H9 (cell line): ENCODE data around the gene DCHS1. TPM values are rescaled to one million over a fixed set of nuclear protein-coding genes. Genes with fewer than 3 reads are reported as not detected.

Source experiments
- DNase-seq: peaks from one replicate; pipeline ENCODE4 v3.0.0-alpha.2; 2017
- H2AFZ ChIP-seq: one replicate; pipeline ENCODE4 v1.6.1; 2013; ENCODE audit warnings: mild to moderate bottlenecking, low read length, control low read depth, moderate library complexity
- H2AK5ac ChIP-seq: 2 replicates; pipeline ENCODE4 v1.6.1; 2013; ENCODE audit warnings: low read length, control low read depth, mixed read lengths; ENCODE audit not compliant: insufficient read length
- H2BK120ac ChIP-seq: one replicate; pipeline ENCODE4 v1.6.1; 2013; ENCODE audit warnings: low read depth, mild to moderate bottlenecking, low read length, control low read depth, inconsistent platforms; ENCODE audit not compliant: poor library complexity, severe bottlenecking
- H2BK12ac ChIP-seq: 2 replicates; pipeline ENCODE4 v1.6.1; 2013; ENCODE audit warnings: low read length, control low read depth, mixed read lengths, low read depth; ENCODE audit not compliant: insufficient read length
- H2BK15ac ChIP-seq: 2 replicates; pipeline ENCODE4 v1.6.1; 2013; ENCODE audit warnings: low read depth, low read length, control low read depth
- H2BK20ac ChIP-seq: one replicate; pipeline ENCODE4 v1.6.1; 2013; ENCODE audit warnings: low read depth, mild to moderate bottlenecking, low read length, control low read depth, inconsistent platforms; ENCODE audit not compliant: poor library complexity, severe bottlenecking
- H2BK5ac ChIP-seq: 2 replicates; pipeline ENCODE4 v1.6.1; 2013; ENCODE audit warnings: low read length, control low read depth, mixed read lengths; ENCODE audit not compliant: insufficient read length
- H3K14ac ChIP-seq: 2 replicates; pipeline ENCODE4 v1.6.1; 2013; ENCODE audit warnings: low read length, control low read depth; ENCODE audit not compliant: insufficient read depth
- H3K18ac ChIP-seq: 2 replicates; pipeline ENCODE4 v1.6.1; 2013; ENCODE audit warnings: low read depth, mild to moderate bottlenecking, mixed read lengths, low read length, control low read depth; ENCODE audit not compliant: insufficient read length
- H3K23ac ChIP-seq: 2 replicates; pipeline ENCODE4 v1.6.1; 2013; ENCODE audit warnings: low read length, control low read depth, mixed read lengths, low read depth; ENCODE audit not compliant: insufficient read length
- H3K23me2 ChIP-seq: 2 replicates; pipeline ENCODE4 v1.6.1; 2013; ENCODE audit warnings: low read depth, mild to moderate bottlenecking, mixed read lengths, low read length, control low read depth; ENCODE audit not compliant: insufficient read length, poor library complexity, severe bottlenecking
- H3K27ac ChIP-seq: 2 replicates; pipeline ENCODE4 v1.5.1; 2013; ENCODE audit warnings: low read length, control low read depth, mixed read lengths, low read depth; ENCODE audit not compliant: insufficient read length
- H3K27me3 ChIP-seq: 2 replicates; pipeline ENCODE4 v1.6.1; 2013; ENCODE audit warnings: low read length, control low read depth, inconsistent platforms; ENCODE audit not compliant: insufficient read depth
- H3K4ac ChIP-seq: 2 replicates; pipeline ENCODE4 v1.6.1; 2013; ENCODE audit warnings: low read depth, mild to moderate bottlenecking, control low read depth, inconsistent platforms, low read length, moderate library complexity
- H3K4me1 ChIP-seq: 2 replicates; pipeline ENCODE4 v1.6.1; 2013; ENCODE audit warnings: low read length, control low read depth, inconsistent platforms; ENCODE audit not compliant: insufficient read depth
- H3K4me2 ChIP-seq: 2 replicates; pipeline ENCODE4 v1.6.1; 2013; ENCODE audit warnings: low read length, control low read depth, mixed read lengths; ENCODE audit not compliant: insufficient read length, insufficient read depth
- H3K56ac ChIP-seq: 2 replicates; pipeline ENCODE4 v1.6.1; 2013; ENCODE audit warnings: low read depth, mild to moderate bottlenecking, mixed read lengths, low read length, control low read depth; ENCODE audit not compliant: insufficient read length
- H3K79me1 ChIP-seq: 2 replicates; pipeline ENCODE4 v1.6.1; 2013; ENCODE audit warnings: low read depth, mild to moderate bottlenecking, moderate library complexity, low read length, control low read depth, inconsistent platforms; ENCODE audit not compliant: insufficient read depth, poor library complexity, severe bottlenecking
- H3K79me2 ChIP-seq: 2 replicates; pipeline ENCODE4 v1.6.1; 2013; ENCODE audit warnings: low read length, control low read depth, inconsistent platforms; ENCODE audit not compliant: insufficient read depth
- H3K9ac ChIP-seq: 2 replicates; pipeline ENCODE4 v1.6.1; 2013; ENCODE audit warnings: low read length, control low read depth, mixed read lengths; ENCODE audit not compliant: insufficient read length; ENCODE audit errors: extremely low read depth
- H3K9me3 ChIP-seq: one replicate; pipeline ENCODE4 v1.6.1; 2013; ENCODE audit warnings: low read depth, low read length, inconsistent platforms; ENCODE audit not compliant: control insufficient read depth
- H3T11ph ChIP-seq: one replicate; pipeline ENCODE4 v1.6.1; 2013; ENCODE audit warnings: mild to moderate bottlenecking, low read length, control low read depth, inconsistent platforms
- H4K20me1 ChIP-seq: one replicate; pipeline ENCODE4 v1.6.1; 2013; ENCODE audit not compliant: control insufficient read depth, insufficient read length, insufficient read depth
- H4K5ac ChIP-seq: 2 replicates; pipeline ENCODE4 v1.6.1; 2013; ENCODE audit warnings: low read depth, mild to moderate bottlenecking, mixed read lengths, low read length, control low read depth; ENCODE audit not compliant: insufficient read length
- H4K8ac ChIP-seq: replicated peaks from 2 replicates; pipeline ENCODE4 v1.6.1; 2013; ENCODE audit warnings: low read length, control low read depth, mixed read lengths, low read depth; ENCODE audit not compliant: insufficient read length
- H4K91ac ChIP-seq: 2 replicates; pipeline ENCODE4 v1.6.1; 2013; ENCODE audit warnings: low read depth, mild to moderate bottlenecking, moderate library complexity, mixed read lengths, low read length, control low read depth; ENCODE audit not compliant: insufficient read length
- H3K27ac Mint-ChIP-seq, 3 experiments: 2 replicates in 2 of 3; 3 replicates in 1 of 3; pipeline ENCODE4 v1.8.0; 2020 to 2021; ENCODE audit warnings: mixed read lengths in 3 of 3, mild to moderate bottlenecking in 1 of 3, moderate library complexity in 1 of 3
- H3K27me3 Mint-ChIP-seq: 2 replicates; pipeline ENCODE4 v1.8.0; 2021; ENCODE audit warnings: low read depth, mild to moderate bottlenecking, moderate library complexity, mixed read lengths
- H3K36me3 Mint-ChIP-seq, 3 experiments: 2 replicates in 2 of 3; 3 replicates in 1 of 3; pipeline ENCODE4 v1.8.0; 2020 to 2021; ENCODE audit warnings: low read depth in 3 of 3, mixed read lengths in 3 of 3; ENCODE audit not compliant: insufficient read depth in 1 of 3
- H3K4me1 Mint-ChIP-seq, 2 experiments: 2 replicates each; pipeline ENCODE4 v1.8.0; 2020; ENCODE audit warnings: mixed read lengths in 2 of 2
- H3K4me3 Mint-ChIP-seq, 2 experiments: 2 replicates in 1 of 2; 3 replicates in 1 of 2; pipeline ENCODE4 v1.8.0; 2020 to 2021; ENCODE audit warnings: mild to moderate bottlenecking in 2 of 2, mixed read lengths in 2 of 2, moderate library complexity in 1 of 2
- H3K9me3 Mint-ChIP-seq, 2 experiments: 2 replicates in 1 of 2; 3 replicates in 1 of 2; pipeline ENCODE4 v1.8.0; 2020; ENCODE audit warnings: mild to moderate bottlenecking in 2 of 2, mixed read lengths in 2 of 2, moderate library complexity in 1 of 2
- WGBS: extraction: QIAGEN DNeasy Blood & Tissue Kit; methylation state at CpG from one replicate; pipeline ENCODE4 v1.1.7; 2013; ENCODE audit warnings: missing lambda C conversion rate, low lambda C conversion rate, mixed read lengths; ENCODE audit not compliant: insufficient read length; ENCODE audit errors: extremely low coverage; 5-methylcytosine and 5-hydroxymethylcytosine counted together
- total RNA-seq: library from RNA; stranded (reverse); gene quantifications from 2 replicates; pipeline ENCODE4 v1.2.1, GENCODE V29; 2021
- TF ChIP-seq, protein P1 (sequence below): fragments of 200-600 bp; sonication (generic); conservative IDR thresholded peaks from 3 replicates; pipeline ENCODE4 v1.8.0; 2021; ENCODE audit warnings: antibody characterized with exemption, mild to moderate bottlenecking

DCHS1 gene
- total RNA-seq, 1 experiment from 2014 or later: 12.5 TPM

DNA sequence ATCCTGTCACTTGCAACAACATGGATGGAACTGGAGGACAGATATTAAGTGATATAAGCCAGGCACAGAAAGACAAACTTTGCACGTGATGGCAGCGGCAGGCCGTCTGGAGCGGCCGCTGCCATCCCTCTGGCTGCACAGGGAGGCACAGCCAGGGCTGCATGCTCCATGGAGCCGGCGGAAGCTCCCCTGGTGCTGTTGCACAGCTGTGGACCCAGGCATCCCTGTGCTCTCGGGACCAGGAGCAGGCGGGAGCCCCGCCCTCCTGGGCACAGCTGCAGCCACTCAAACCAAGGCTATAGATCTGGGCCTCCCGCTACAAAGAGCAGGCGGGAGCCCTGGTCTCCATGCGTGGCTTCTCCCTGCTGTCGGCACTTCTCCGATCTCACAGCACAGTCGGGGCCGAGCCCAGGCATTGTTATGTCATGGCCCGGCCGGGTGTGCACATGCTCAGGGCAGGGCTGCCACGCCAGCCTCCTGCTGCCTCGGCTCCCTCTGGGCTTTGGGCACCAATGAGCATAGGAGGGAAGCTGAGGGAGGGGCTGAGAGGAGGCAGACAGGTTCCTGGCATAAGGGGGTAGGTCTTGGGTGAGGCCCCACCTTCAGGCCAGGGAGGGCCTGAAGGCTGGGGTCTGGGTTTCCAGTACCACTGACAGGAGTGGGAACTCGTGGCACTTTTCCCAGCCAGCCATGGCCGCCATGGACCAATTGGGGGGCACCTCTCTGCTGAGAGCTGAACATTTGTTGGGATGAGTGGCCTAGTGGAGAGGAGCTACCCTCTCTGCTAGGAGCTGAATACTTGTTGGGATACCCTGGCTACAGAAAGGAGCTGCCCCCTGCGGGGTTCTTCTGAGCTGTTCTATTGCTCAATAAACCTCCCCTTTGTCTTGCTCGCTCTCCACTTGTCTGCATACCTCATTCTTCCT, 68.9 kb downstream of the DCHS1 start:
- peaks cover under 1% of the 10 kb centered on the region in 2 experiments; a peak in 3 of 4 replicates for H3K4me1 Mint-ChIP-seq
- peaks cover 7 to 17% (median 9%) of the 10 kb centered on the region in 3 experiments; a peak in 5 of 7 replicates for H3K36me3 Mint-ChIP-seq
- H3K27ac Mint-ChIP-seq: peak overlapping the region in 1 of 3 experiments; percentile 46; a peak in 1 of 7 replicates
- Histone ChIP-seq H3K4me1 (no peaks in the 10 kb centered on the region), H2BK120ac (no peak overlapping the region), H2AFZ (no peak overlapping the region), H2BK12ac (no peak overlapping the region), H3K9ac (no peak overlapping the region), H4K5ac (no peak overlapping the region), H3K27me3 (no peaks in the 10 kb centered on the region), H3T11ph (no peak overlapping the region), H3K79me2 (no peaks in the 10 kb centered on the region), H3K4me2 (no peak overlapping the region), H2BK15ac (no peak overlapping the region), H2BK5ac (no peak overlapping the region), H3K14ac (no peak overlapping the region), H4K8ac (no peak overlapping the region), H2BK20ac (no peak overlapping the region), H3K79me1 (no peaks in the 10 kb centered on the region), H3K27ac (no peak overlapping the region), H3K23ac (no peak overlapping the region), H3K4ac (no peak overlapping the region), H4K91ac (no peak overlapping the region), H3K18ac (no peak overlapping the region), H4K20me1 (no peaks in the 10 kb centered on the region), H3K23me2 (no peaks in the 10 kb centered on the region), H3K56ac (no peak overlapping the region), H2AK5ac (no peak overlapping the region), H3K9me3 (no peaks in the 10 kb centered on the region)
- H3K4me3 Mint-ChIP-seq: no peak overlapping the region
- peaks cover 19 to 20% of the 10 kb centered on the region in 2 experiments for H3K9me3 Mint-ChIP-seq
- peak; percentile 77 for DNase-seq
- TF ChIP-seq, protein P1, sequence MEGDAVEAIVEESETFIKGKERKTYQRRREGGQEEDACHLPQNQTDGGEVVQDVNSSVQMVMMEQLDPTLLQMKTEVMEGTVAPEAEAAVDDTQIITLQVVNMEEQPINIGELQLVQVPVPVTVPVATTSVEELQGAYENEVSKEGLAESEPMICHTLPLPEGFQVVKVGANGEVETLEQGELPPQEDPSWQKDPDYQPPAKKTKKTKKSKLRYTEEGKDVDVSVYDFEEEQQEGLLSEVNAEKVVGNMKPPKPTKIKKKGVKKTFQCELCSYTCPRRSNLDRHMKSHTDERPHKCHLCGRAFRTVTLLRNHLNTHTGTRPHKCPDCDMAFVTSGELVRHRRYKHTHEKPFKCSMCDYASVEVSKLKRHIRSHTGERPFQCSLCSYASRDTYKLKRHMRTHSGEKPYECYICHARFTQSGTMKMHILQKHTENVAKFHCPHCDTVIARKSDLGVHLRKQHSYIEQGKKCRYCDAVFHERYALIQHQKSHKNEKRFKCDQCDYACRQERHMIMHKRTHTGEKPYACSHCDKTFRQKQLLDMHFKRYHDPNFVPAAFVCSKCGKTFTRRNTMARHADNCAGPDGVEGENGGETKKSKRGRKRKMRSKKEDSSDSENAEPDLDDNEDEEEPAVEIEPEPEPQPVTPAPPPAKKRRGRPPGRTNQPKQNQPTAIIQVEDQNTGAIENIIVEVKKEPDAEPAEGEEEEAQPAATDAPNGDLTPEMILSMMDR: no peak
- no peaks in the 10 kb centered on the region for H3K27me3 Mint-ChIP-seq
- no CpG with 5 or more reads among the region's 25 CpGs for WGBS
